ENCODE data around the gene CCL28.
A peak's percentile ranks its signal among the peaks of the same experiment; 100 is the strongest.
"Not testable (repeated sequence)": the region's sequence is repeated elsewhere in the genome, so short reads cannot be mapped to it uniquely, and the experiment has no call there.

The CCL28 gene, protein sequence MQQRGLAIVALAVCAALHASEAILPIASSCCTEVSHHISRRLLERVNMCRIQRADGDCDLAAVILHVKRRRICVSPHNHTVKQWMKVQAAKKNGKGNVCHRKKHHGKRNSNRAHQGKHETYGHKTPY

DNA sequence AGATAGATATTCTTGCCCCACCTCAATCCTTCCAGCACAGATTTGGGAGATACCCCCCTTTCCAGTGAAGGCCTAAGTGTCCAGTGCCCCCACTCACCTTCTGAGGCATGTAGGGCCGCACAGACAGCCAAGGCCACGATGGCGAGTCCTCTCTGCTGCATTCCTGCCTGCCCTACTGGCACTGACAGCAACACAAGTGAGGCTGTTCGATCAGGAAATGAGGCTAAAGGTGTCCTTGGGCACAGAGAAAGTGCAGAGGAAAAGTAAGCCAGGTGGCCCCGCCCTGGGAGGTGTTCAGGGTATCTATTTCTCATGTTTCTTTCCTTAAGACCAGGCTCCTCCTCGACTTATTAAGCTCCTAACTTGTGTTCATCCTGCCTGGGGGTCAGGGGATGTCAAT, at the start of gene CCL28:
CCL28 (minus strand) TSS at position 236 of the 400 bp plus-strand sequence; CDS start at position 161, 75 bp downstream.
- no peak for DNase-seq

DNA sequence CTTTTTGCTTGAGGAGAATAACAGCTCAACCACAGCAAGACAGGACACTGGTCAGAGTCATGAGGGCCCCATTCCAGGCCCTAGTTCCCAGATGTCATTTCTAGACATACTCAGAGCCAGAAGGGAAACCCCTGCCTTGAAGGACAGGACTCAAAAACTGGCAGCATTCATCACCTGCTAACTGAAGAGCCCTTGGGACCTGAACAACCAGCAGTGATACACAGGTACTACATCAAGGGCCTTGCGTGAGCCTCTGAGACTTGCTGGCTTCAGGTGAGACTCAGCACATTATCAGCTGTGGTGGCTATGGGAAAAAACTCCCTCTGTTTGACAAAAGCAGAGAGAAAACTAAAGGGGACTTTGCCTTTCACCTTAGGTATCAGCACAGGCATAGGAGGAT, 48.9 kb upstream of the CCL28 start:
- no peak for DNase-seq

DNA sequence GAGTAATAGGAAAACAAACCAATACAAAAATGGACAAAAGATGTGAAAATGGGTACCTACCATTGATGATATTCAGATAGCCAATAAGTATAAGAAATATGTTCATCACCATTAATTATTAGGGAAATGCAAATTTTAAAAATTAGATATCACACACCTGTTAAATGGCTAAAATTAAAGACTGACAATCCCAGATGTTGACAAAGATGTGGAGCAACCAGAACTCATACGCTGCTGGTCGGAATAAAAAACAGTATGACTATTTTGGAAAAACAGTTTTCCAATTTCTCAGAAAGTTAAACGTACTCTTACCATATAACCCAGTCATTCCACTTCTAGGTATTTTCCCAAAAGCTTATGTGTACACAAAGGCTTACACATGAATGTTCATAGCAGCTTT, 44.4 kb upstream of the CCL28 start:
- DNase-seq, result no peak

DNA sequence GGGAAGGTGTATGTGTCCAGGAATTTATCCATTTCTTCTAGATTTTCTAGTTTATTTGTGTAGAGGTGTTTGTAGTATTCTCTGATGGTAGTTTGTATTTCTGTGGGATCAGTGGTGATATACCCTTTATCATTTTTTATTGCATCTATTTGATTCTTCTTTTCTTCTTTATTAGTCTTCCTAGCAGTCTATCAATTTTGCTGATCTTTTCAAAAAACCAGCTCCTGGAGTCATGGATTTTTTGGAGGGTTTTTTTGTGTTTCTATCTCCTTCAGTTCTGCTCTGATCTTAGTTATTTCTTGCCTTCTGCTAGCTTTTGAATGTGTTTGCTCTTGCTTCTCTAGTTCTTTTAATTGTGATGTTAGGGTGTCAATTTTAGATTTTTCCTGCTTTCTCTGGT, 29.4 kb upstream of the CCL28 start:
- not testable (repeated sequence) for DNase-seq

DNA sequence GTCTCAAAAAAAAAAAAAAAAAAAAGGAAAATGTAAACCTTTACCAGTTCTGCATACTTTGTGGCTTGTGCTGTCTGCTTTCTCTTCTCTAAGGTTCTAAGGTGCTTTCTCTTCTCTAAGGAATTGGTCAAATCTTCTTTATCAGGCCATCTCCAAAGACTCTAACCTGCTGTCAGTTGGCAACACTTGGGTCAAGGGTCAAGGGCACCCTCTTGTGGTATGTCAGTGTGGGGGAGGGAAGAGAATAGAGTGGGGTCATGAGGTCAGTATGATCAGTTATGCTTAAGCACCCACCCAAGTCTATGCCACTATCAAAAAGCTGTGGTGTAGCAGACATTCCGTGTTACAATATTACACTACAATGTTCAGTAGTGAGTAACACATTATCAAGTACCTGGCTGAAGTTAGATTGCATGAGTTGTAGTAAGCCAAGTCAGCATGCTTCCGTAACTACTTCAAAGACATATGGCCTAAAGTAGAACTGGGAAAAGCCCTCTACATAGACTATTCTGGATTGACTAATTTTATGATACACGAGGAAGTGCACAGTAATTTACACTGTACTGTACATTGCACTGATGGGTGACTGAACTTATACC, 25.0 kb upstream of the CCL28 start:
- no peak for DNase-seq

DNA sequence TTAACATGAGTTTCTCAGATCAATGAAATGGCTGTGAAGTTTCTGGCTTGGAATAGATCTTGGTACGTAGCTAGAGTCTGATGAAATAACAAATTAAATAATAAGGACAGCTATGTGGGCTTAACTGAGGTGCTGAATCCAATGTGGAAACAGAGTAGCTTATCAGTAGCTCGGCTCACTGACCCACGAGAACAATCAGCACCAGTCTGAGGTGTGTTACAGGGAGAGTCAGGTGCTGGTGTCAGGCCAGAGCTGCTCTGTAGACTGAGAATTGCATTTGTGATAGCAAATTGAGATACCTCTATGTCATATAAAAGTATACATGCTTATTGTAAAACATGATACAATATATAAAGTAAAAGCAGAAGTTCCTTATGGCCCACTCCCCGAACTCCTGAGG, 21.2 kb upstream of the CCL28 start:
- no peak for DNase-seq

DNA sequence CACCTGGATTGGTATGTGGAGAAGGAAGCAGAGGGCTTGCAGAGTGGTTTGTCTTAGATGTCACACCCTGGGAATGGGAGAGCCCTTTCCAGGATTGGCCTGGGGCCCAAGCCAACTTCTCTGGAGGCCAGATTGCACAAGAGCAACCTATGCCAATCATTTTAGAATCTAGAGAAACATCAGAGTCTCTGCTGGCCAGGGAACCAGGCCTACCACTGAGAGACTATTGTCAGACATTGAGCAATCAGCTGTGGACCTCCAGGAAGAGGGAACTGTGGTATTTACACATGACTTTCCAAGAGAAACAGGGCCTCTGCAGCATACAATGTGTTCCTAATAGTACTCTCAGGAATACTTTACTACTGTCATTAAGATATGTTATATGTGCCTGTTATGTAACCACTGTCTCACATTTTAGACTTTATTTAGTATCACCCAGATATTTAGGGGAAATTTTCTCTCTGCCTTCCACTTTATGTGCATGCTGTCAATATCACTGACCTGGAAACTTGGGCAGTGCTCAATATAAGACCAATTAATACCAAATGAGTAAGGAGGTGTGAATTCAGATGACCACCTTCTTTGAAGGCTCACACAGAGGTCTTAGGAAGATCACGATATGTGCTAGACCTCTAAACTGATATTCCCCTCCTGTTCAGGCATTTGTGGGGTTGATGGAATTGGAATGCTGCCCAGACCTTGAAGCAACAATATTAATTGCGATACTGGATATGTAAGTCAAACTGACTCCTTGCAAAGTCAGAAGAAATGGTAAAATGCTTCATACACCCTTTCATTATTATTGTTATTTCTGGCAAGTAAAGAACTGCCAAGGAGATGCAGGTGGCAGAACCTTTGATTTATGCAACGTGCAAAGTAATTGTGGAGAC, 20.5 kb upstream of the CCL28 start:
- DNase-seq, result peak; percentile 62

DNA sequence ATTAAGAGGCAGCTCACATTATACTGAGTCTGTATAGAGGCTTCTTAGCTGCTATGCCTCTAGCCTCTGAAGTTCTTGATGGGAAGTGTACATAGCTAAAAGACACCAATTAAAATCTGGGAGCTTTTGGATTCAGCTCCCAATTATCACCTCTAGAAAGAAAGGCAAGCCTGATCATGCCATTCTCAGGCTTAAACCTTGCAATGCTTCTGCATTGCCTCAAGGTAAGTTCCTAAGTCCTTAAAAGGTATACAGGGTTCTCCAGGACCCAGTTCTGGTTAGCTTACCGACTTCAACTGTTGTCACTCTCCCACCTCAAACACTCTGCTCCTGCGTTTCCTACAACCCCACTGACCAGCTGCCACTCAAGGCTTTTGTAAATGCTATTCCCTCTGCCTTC, 17.5 kb upstream of the CCL28 start:
- DNase-seq, result no peak

DNA sequence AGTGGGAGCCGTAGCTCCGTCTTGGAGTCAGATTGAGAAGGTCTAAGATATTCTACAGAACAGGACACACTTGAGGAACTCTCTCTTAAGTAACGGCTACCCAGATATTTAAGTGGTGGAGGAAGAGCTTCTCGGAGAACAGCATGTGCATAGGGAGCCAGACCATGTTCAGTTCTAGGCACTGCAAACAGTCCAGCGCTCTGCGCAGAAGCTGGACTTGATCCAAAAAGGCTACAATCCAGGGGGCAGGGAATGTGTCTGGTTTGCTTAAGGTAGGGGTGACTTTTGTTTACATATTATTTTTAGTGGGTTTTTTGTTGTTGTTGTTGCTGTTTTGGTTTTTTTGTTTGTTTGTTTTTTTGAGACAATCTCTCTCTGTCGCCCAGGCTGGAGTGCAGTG, 16.8 kb upstream of the CCL28 start:
- DNase-seq, result no peak

DNA sequence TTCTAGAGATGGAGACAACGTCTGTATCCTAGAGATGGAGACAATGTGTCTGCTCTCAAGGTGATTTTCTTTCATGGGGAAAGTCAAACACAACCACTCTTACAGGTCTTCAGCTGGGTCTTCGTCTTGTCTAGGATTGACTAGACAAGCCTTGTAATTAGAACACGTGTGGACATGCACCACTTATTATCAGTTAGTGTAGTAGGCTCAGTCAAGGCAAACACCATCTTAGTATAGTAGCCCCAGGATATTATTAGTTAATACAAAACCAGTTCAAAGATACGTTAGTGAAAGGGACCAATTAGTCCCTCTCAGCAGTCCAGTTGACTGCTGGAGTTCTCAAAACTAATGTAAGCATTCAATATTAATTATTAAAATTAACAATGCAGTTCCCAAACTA, 15.1 kb upstream of the CCL28 start:
- no peak for DNase-seq

DNA sequence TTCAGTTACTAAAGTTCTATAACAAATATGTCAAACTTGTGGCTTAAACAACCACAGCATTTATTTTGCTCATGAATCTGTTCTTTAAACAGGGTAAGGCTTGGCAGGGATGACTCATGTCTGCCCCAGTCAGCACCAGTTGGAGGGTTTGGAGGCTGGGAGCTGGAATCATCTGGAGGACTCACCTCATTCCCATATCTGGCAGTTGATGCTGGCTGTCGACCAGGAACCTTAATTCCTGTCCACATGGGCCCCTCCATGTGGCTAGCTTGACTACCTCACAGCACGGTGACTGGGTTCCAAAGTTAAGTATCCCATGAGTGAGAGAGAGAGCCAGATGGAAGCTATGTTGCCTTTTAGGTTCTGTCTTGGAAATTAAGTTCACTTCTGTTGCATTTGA, 13.8 kb upstream of the CCL28 start:
- no peak for DNase-seq

DNA sequence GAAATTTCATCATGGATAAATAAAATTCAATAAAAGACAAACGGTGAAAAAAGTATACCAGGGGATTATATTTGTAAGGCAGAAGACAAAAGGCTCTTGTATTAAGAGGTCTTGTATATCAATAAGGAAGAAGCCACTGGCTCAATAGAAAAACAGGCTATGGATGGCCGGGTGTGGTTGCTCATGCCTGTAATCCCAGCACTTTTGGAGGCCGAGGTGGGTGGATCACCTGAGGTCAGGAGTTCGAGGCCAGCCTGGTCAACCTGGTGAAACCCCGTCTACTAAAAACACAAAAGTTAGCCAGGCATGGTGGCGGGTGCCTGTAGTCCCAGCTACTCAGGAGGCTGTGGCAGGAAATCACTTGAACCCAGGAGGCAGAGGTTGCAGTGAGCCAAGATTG, 10.9 kb upstream of the CCL28 start:
- DNase-seq, result not testable (repeated sequence)

DNA sequence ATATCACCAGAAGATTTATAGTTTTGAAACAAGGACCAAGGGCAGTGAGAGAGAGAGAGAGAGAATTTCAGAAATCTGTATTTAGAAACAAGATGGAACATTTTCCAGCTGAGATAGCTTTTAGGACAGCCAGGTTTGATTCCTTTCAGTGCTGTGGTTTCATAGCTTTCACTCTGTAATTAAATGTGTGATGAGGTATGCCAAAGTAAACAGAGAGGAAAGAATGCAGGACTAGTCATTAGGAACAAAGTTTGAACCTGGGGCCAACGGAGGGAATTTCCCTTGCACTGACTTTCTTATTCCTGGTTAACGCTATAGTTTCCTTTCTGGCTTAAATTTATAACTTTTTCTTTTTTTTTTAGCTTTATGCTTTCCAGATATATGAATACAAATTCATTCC, 10.0 kb upstream of the CCL28 start:
- DNase-seq, result no peak

DNA sequence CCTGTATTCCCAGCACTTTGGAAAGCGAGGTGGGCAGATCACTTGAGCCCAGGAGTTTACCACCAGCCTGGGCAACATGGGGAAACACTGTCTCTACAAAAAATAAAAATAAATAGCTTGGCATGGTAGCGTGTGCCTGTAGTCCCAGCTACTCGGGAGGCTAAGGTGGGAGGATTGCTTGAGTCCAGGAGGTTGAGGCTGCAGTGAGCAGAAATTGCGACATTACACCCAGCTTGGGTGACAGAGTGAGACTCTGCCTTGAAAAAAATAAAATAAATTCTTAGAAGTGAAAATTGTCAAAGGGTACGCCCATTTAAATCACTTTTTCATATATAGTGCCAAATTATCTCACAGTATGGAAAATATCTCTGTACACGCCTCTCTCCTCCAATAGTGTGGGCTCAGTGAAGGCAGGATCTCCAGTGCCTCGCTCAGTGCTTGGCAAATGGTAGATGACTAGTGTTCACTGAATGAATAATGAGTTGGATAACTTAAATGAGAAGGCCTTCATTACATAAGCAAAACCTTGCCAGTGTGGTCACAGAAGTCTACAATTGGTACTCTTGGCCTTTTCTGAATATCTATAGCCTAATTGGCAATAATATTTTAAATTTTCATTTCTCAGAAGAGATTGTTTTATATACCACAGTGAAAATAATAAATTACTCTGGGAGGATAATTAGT, 9.4 kb upstream of the CCL28 start:
- no peak for DNase-seq

DNA sequence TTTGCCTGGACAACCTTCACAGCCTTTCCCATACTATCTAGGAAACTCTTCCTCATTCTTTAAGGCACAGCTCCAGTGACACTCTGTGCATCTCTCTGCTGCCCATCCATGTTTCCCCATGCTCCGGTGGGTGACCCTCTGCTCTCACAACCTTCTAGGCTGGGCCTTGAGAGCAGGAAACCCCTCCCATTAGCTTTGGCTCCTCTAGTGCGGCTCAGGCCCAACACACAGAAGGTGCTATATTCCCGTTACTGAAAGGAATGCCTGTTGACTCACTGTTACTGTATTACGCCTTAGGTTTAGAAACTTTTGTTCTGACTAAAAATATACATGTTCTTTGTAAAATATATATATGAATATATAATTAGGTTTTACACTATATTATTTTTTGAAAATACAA, 8.1 kb upstream of the CCL28 start:
- no peak for DNase-seq

DNA sequence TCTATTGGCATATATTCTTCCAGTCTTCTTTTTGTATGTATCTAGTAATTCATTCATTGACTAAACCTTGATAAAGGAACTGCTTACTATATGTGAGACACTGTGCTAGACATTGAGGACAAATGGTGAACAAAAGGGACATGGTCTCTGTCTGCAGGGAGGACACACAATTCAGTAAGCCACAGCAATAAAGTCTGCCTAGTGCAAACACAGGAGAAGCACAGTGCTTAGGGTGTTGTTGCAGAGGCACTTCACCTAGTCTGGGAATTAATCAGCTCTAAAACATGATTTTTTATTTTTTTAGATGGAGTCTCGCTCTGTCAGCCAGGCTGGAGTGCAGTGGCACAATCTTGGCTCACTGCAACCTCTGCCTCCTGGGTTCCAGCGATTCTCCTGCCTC, 6.4 kb upstream of the CCL28 start:
- DNase-seq, result no peak

DNA sequence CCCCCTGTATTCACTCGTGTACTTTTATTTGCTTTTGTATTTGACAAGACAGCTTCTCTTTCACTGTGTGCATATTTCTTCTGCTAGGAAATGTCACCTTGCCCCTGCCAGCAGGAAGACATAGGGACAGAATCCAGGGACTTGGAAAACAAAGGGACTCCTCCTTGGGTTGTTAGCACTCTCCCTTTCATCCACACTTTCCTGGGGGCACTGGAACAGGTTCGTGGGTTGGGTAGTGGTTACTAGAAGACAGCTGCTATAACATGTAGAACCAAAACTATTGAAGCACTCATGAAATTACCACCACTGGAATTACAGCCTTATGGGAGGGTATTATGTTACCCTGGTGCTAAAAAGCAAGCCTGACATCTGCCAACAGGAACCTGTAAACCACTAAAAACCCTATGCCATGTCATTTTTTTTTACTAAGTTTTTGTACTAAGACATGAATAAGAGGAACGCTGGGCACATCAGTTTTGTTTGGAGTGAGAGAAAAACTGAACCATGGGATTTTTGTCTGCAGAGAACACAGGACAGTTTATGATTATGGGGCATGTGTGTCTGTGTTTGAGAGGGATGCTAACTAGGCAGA, 4.7 kb upstream of the CCL28 start:
- DNase-seq, result no peak

DNA sequence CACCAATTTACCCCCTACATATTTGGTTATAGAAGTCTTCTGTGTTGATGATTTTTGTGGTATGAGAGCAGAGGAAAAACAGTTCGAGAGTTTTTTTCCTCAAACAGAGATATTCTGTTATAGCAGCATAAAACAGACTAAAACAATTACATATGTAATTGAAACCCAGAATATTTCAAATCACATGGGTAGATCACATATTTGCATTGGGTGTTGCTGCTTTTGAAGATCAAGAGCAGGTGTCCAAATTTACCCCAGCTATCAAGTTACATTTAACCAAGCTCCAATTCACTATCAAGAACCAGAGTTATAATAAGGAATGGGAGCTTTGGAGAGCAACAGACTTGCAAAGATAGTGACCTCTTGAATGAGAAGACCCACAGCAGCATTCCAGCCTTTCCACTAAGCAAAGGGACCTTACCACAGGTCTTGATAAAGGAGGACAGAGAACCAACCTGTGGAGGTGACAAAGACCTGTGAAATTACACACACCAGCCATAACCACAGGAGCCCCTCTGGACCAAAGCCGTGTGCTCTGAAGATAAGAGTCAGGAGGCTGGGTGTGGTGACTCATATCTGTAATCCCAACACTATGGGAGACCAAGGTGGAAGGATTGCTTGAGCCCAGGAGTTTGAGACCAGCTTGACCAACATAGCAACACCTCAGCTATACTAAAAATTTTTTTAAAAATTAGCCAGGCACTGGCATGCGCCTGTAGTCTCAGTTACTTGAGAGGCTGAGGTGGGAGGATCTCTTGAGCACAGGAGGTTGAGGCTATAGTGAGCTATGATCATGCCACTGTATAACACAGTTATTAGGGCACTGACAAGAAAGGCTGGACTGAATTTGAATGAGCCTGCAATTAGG, 4.0 kb upstream of the CCL28 start:
- peak; percentile 23 for DNase-seq

DNA sequence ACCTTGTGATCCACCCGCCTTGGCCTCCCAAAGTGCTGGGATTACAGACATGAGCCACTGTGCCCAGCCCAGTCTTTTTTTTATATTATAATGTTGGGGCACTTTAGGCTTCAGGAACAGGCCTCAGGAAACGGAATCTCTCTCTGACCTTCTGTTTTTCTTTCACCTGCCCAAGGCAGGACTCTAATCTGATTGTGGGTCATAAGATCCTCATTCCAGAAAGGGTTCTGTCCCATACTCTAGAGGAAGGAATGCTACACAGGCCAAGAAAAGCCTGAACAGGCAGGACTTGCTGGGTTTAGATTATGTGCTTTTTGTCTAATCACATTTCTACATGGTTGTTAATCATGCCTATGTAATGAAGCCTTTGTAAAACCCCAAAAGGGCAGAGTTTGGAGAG, 1.8 kb upstream of the CCL28 start:
- no peak for DNase-seq

DNA sequence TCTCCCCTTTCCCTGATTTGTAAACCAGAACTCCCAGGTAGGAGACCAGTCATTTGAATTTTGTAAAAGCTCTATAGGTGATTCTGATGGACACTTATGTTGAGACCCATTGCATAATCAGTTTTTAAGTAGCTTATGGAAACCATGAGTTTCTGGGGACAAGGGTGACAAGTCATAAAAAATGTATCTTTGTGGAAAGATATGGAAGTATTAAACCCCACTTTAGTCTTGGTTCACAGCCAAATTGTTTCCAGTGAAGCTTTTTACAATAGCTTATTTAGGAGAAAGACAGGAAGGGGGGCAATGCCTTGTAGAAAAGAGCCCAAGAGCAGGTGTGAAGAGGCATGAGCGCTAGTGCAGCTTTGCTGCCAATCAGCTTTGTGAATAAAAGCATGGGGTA, 453 bp upstream of the CCL28 start:
- peak; percentile 70 for DNase-seq

DNA sequence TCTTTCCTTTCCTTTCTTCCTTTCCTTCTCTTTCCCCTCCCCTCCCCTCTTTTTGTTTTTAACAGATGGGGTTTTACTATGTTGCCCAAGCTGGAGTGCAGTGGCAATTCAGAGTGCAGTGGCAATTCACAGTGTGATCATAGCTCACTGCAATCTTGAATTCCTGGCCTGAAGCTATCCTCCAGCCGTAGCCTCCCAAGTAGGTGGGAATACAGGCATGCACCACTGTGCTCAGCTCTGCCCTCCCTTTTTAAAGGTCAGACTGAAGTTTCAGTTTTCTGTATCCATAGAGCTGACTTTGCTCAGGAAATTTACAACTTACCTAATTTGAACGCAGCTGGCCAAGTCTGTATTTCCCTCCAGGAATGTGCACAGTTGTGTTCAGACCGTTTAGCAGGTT, 696 bp downstream of the CCL28 start:
- no peak for DNase-seq

DNA sequence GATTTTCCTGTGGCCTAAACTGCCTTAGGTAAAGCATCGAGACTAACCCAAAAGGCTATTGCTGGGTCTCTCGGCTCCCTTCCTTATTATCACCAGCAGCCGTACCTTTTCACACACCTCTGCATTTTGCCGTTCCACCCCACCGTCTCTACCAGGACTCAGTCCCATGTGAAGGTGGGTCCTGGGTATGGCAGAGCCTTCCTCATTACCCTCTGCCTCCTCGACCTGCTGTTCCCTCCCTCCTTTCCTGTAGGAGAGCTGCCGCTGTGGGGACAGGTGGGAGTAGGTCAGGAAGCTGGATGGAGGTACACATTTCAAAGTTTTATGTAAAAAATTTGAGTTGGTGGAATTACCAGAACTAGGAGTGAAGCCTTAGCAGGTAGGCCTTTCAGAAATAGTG, 1.8 kb downstream of the CCL28 start:
- no peak for DNase-seq

Data from NCI-H345 (cell line).